DMS153 treated with DMSO at 0.1 percent for 48 hours (cell line): Measurements from ENCODE around the gene PAF1.
"Not testable (repeated sequence)": the region's sequence is repeated elsewhere in the genome, so short reads cannot be mapped to it uniquely, and the experiment has no call there.

Source experiments
- DNase-seq: peaks from one replicate; lab custom pipeline; 2025; ENCODE audit not compliant: unreplicated experiment; lab: John Stamatoyannopoulos, UW

Gene PAF1

DNA sequence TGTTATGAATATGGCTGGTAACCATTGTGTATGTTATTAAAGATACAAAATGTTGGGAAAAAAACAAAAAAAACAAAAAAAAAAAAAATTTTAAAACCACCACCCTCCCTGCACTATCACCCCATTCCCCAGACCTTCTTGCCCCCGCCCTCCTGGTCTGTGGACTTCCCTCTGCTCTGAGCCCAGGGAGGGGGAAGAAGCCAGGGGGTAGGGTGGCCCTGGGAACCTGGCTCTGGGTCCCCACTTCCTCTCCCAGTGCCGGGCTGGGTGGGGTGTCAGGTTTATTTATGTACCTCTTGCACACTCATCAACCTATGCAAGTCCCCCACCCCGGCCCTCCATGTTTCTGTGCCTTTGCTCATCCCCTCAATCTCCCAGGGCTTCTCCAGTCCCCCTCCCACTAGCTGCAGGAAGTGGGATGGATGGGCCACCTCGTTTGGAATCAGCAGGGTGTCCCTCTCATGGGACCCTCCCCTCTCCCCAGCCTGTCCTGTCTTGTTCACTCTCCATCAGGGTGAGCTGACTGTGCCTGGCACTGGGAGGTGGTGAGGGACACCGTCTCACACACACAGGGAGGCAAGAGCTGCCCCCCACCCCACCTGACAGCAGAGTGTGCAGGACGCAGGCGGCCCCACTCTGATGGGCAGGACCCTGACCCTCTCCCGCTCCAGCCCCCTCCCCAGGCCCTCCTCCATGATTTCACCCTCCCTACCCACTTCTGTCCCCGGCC is 5.9 kb downstream of the PAF1 start:
- DNase-seq: no peak

DNA sequence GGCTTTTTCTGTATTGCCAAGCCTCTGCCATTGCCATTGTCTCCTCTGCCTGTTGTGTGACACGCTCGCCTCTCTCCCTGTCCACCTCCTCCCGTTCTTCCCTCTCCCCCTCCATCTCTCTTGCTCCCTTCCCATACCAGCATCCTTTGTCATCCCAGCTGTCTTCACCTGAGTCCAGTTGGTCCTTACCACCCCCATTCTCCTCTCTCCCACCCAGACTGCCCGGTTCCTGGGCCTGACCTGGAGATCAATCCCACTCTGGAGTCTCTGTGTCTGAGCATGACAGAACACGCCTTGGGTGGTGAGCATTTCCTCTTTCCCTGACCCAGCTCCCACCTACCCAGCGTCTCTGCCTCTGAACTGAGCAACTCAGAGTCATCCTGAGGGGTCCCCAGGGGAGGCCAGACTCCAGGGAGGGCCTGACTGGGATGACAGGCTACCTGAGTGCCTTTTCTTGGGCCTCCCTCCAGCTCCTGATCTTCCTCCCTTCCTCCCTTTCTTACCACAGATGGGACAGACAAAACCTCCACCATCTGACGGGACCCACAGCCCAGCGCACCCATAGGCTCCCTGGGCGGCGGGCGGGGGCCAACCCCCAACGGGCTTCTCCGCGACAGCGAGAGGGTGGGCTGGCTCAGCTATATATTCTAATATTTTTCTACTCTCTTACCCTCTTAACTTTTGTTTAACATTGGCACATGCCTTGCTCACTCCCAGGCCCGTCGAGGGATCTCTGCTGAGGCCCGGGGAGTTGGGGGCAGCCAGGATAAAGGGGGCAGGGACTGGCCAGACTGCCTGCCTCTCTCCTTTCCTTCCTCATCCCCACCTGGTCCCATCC is 7.7 kb downstream of the PAF1 start:
- no peak for DNase-seq

DNA sequence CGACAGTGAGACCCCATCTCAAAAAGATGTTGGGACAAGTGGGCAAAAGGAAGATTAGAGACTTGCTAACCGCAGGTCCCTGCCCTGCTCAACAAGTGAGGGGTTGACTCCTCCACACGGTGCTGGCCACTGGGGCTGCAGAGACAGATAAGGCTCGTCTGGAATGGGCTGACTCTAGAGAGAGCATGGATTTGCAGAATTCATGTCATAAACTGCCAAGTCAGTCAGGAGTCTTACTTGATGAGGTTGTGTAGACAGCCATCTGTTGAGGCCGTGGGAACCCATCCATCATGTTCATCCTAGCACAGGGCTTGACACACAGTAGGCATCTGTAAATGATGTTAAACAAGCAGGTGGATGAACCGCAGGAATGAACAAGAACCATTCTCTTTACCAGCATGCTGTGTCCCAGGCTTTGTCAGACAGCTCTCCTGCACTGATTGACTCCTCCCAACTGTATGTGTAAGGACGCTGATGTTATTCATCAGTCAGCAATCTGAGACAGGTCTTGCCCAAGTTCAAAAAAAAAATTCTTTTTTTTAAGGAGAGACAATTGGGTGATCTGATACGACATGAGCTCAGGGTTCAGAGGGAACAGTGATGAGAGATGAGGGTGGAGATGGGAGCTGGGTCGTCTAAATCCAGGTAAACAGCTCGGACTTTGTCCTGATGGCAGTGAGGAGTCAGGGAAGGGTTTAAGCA is 8.8 kb downstream of the PAF1 start:
- DNase-seq: no peak

DNA sequence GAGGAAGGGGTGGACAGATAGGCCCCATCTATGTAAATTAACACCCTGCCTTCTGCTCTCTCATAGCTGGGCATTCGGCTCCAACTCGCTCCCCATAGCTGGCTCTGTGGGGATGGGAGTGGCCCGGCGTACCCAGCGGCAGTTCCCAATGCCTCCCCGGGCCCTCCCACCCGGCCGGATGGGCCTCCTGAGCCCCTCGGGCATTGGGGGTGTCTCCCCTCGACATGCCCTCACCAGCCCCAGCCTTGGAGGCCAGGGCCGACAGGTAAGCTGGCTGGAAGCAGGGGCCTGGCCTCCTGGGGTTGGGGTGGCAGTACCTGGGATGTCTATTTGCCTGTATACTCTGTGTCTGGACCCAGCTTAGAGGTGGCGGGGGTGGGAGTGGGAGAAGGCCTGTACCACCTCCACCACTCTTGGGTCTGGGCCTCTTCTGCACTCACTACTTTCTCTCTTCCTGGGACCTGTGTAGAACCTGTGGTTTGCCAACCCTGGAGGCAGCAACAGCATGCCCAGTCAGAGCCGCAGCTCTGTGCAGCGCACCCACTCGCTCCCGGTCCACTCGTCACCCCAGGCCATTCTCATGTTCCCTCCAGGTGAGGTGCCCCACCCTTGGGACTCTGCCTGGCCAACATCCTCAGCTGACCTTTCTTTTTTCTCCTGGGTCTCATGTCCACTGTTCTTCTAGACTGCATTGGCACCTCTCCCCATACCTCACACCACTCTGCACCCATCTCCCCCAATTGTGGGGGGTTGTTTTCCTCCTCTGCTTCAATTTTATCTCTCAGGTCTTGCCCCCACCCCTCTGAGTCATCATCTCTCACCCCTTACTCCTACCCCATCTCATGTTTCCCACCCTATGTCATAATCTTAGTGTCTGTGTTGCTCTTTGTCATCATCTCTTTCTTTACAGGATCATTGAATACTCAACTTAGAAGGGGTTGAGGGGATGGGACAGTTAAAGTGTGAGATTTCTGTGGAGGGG is 10.1 kb downstream of the PAF1 start:
- no peak for DNase-seq

DNA sequence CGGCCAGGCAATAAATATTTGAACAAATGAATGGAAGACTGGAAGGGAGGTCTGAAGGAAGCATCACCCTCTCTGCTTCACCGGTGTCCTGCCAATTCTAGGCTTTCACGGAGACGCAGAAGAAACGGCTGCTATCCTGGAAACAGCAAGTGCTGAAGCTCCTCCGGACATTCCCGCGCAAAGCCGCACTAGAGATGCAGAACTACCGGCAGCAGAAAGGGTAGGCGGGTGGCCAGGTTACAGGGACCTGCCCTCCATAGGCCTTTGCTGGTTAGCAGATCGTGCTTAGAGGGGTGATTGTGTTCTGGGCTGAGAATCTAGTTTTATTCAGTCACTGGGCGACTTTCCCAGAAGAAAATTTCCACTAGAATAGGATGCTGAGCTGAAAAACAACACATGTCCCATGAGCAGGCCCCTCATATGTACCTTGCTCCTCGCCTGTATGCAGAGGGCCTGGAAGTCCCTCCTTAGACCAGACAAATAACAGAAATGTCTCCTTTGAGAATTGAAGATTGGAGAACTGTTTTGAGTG is 11.0 kb downstream of the PAF1 start:
- DNase-seq: no peak

DNA sequence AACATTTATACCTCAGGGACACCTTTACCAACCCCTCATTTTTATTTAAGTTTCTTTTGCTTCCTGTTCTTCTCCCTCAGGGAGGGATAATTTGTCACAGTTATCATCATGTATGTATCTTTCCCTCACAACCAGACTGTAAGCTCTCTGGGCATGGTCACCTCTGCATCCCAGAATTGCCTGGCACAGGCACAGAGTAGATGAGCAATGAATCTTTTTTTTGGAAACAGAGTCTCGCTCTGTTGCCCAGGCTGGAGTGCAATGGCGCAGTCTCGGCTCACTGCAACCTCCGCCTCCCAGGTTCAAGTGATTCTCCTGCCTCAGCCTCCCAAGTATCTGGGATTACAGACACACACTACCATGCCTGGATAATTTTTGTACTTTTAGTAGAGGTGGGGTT is 11.5 kb downstream of the PAF1 start:
- DNase-seq: not testable (repeated sequence)

DNA sequence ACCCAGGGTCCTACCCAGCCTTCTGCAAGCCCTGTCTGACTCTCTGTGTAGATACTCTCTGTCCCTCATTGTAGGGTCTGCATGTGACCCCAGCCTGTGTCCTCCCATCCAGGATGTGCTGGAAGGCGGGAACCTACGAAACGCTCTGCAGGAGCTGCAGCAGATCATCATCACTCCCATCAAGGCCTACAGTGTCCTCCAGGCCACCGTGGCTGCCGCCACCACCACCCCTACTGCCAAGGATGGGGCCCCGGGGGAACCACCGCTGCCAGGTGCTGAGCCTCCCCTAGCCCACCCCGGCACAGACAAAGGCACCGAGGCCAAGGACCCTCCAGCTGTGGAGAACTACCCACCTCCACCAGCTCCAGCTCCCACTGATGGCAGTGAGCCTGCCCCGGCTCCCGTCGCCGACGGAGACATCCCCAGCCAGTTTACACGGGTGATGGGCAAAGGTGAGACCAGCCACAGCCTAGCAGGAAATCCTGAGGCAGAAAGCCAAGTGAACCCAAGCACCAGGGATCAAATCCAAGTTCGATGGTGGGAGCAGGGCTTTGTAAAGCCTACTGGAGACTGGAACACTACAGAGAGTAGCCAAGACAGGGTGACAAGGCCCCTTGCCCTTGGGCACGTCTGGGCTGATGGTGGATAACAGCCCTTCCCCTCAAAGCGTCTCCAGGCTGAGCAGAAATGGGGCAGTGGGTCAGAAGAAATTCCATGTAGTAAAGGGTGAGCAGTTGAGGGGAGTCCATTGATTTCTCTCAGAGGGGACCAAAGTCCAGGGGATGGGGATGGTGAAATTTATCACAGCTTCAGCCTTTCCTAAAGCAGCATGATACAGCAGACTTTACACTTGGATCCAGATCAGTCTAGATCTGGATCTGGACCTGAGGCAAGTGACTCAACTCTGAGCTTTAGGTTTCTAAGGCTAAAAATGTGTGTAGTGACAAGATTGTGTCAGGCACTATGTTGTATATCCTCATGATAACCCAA is 13.2 kb downstream of the PAF1 start:
- no peak for DNase-seq

DNA sequence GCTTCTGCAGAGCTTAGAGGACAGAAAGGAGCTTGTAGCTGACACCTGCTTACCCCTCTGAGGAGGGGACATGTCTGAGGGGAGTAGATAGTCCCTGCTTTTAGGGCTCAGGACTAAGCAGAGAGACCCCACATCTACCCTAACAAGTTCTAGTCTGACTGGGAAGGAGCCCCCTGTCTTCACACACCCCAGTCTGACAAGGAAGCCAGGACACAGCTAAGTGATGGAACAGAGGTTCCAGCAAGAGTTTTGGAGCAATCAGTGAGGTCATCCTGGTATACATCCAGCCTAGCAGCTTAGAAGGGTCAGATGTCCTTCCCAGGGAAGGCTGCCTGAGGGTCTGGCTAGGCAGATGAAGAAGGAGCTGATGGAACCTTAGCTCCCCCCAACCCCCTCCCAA is 15.0 kb downstream of the PAF1 start:
- DNase-seq: no peak

DNA sequence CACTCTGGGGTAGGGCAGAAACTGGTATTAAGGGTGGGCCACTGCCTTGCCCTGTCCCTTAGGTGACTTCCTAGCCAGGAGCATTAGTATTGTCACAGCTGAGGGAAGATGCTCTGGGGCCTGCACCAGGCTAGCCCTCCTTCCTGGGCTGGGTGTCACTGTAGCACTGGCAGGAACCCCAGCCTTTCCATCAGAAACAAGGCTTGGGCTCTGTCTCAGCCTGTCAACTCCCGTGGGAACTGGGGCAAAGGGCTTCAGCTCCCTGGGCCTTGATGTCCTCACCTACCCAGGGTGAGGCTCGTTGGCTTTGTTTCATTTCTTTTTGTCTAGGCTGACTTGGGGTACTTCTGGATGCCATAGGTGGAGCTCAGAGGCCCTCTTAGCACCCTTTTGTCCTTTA is 18.0 kb downstream of the PAF1 start:
- DNase-seq: no peak

DNA sequence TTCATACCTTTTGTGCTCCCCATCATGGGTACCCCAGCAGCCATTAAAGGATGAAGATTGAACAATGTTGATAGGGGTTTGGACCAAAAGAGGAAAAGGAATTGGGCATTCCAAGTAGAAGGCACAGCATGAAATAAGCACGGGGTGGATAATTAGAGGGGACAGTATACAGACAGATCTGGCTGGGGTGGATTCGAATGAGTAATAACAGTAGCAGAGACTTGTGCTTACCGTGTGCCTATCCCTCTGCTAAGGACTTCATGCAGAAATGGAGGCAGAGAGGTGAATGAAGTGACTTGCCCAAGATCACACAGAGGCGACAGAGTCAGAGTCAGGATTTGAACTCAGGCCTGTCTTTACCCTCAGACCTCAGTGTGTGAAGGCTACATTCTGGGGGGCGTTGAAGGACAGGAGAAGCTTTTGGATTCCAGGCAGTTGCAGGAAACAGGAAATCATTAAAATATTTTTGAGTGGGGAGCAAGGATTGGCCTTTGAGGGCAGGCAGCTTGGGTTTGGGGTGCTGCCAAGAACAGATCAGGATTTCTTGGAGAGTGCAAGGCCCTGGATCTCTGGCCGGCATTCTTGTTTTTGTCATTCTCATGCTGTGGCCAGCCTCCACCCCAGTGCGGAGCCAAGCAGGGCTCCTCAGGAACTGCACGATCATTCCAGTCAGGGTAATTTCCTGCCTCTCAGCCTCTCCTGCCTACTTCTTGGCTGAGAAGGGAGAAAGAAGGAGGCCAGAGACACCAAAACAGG is 18.7 kb downstream of the PAF1 start:
- no peak for DNase-seq

DNA sequence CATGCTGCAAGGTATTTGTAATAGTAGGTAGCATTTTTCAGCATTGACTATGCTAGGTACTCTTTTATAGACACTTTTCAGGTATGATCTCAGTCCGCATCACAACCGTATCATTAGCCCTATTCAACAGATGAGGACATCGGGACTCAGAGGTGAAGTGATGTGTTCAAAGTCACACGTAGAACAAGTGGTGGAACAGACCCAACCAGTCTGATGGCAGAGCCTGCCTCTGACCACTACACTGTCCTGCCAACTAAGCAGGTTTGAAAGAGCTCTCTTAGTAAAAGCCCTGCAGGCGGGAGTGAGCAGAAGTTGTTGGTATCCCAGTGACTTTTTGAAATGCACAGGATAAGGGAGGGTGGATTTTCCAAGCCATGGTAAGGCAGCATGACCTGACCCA is 20.2 kb downstream of the PAF1 start:
- DNase-seq: no peak

DNA sequence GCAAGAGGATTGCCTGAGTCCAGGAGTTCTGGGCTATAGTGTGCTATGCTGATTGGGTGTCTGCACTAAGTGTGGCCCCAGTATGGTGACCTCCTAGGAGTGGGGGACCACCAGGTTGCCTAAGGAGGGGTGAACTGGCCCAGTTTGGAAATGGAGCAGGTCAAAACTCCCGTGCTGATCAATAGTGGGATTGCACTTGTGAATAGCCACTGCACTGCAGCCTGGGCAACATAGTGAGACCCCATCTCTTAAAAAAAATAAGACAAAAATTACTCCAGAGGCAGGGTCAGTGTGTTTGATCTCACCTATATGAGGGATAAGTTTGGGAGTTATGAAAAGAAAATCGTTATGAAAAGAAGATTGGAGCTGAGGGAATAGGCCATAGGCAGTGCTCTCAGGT is 21.7 kb downstream of the PAF1 start:
- no peak for DNase-seq

DNA sequence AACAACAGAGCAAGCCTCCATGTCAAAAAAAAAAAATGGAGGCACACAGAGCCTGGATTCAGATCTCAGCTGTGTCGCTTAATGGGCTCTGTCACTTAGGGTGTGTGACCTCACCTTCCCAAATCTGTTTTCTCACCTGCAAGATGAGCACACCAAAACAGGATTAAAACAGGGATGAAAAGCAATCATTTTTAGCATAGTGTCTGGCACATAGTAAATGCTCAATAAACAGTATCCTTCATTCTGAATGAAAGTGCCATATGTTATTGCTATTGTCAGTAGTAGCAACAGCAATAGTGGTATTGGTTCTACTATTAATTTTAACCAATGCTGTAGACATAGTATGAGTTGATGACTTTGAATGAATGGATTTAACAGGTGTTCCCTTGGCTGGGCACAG is 25.4 kb downstream of the PAF1 start:
- no peak for DNase-seq

DNA sequence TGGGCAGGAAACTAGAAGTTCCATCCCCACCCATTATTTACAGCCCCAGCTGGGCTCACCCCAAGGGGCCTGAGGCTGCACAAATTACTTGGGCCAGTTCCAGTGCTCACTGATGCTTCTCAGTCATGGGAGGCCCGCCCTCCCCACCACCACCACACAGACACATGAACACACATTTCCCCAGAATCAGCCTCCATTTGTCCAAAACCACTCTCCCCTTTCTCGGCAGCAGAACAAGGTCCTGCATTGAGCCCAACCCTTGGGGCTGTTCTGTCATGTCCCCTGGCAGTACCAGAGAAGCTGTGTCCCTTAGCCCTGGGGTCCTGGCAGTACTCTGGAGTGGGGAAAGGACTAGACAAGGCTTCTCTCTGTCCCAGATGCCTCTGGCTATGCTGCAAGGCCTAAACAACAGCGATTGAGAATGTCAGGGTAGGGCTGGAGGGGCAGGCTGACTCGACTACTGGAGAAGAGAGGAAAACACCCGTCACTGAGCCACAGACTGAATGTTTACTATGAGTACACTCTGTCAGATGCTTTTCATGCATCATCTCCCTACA is 26.9 kb downstream of the PAF1 start:
- no peak for DNase-seq

DNA sequence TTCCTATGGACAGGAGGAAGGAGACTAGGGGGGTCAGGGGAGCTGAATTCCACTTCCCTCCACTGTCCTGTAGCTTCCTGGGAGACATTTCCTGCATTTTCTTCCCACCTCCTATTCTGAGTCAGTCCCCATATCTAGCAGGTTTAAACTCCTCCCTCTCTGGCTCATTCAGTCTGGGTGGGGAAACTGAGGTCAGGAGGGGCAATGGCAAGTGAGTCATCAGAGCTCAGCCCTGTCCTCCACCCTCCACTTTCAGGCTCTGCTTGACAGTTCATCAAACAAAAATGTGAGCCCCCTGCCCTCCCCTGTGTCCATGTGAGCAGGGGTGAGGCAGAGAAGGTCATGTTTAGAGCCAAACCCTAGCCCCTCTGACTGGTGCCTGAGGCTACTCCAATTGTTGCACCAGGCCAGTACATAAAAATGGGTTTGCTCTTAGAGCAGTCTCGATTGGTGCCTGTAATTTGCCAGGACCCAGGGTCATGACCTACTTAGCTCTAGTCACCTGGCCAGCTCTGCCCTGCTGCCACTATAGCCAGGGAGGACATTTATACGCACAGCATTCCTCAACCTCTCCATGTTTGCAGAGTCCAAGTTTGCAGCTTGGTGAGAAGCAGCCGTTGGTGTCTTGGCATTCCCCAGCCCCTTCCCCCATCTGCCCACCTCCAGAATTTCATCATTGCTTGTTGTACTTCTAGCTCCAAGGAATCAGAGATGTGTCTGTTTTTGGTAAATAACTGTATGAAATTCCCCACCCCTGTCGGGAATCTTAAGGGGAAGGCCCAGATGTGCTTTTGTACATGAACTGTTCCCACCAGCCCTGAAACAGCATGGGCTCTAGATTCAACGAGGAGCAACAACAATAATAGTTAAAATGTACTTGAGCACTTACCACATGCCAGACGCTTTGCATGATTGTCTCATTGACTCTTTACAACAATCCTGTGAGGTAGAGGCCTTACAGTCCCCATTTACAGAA is 27.9 kb downstream of the PAF1 start:
- no peak for DNase-seq

DNA sequence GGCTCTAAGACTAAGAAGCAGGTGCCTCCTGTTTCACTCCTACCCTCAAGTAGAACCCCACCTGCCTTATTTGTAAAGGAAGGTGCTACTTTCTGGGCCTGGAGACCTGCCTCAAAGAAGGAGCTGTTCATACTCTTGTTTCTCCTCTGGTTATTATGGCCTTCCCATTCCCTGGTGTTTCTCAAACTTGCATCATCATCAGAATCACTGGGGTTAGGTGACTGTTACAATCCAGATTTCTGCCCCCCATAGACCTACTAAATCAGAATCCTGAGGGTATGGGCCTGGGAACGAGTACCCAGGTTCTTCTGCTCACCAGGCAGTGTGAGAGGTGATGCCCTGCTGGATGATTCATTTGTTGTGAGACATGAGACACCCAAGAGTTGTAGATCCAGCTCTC is 30.3 kb downstream of the PAF1 start:
- no peak for DNase-seq

DNA sequence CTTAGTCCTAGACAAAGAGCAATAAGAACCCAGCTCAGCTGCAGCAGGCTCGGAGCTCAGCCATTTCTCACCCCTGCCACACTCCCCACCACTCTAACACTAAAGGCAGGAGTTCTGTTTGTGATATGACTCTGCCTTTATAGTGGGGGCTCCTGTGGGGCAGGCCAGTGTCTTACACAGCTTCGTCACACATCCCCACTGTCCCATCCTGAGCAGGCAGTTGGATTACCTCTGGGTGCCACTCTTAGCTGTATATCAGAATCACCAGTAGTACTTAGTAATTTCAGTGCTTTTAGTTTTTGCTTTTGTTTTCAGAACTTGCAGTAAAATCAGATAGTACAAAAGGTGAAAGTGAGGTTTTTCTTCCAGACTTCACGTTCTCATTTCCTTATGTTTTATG is 31.9 kb downstream of the PAF1 start:
- DNase-seq: no peak
